NCI-H2196 (cell line): ENCODE measurements around the gene SLC5A10.
A peak's percentile ranks its signal among the peaks of the same experiment; 100 is the strongest.

Experiments
- DNase-seq: peaks from one replicate; lab custom pipeline; 2025; ENCODE audit not compliant: unreplicated experiment; lab: John Stamatoyannopoulos, UW

The SLC5A10 gene

GRCh38 chr17:19000531-19001325, 48.8 kb downstream of the SLC5A10 start:
- no peak for DNase-seq

DNA sequence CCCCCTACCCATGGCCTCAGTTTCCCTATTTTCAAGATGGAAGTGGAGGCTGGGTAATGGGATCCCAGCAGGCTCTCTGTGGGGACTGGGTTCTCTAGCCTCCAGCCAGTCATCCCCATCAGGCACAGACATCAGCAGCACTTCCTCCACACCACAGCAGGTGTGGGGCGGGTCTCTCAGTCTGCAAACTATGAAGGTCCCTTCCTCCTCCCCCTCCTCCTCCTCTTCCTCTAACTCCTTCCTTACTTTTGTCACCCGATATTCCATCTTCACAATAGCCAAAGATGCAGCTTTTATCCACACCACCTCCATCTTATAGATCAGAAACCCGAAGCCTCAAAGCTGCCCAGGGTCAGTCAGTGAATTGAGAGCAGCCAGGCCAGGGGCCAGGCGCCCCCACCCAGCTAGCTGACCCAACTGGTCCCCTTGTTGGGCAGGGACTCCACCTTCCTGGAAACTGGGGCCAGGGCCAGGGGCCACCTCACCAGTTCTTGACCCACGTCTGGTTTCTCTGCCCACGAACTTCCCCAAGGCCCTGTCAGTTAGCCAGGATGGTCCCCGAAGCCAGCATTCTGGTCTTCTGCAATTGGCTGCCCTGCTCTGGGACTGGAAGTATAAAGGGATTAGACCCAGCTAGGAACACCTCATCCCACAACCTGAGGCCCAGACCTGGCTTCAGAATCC, 50.1 kb downstream of the SLC5A10 start:
- DNase-seq: no peak

DNA sequence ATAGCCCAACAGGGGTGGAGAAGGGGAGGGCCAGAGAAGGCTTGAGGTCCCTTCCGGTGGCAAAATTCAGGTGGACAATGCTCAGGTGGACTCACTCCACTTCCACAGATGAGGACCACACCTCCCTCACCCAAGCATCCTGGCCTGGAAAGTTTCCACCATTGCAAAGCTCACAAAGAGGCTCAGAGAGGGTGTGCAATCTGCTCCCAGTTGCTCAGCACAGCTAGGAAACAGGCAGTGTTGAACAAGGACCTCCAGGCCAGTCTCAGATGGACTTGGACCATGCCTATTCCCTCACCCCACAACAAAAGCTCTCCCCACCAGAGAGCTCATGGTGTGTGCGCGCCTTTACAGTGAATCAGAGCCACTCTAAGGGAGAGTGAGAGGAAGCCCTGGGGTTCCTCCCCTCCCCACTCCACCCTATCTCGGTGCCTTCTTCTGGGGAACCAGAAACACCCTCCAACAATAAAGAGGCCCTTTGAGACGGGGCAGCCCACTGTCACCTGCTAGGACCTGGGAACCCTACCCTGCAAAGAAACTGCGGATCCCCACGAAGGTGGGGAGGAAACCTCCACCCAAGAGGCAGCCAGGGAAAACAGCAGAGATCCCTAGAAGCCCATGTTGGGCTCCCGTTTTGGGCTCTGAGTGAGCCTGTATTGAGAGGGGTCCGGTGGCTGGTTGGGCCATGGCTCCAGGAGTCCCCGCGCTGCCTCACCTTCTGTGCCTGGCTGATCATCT, 51.0 kb downstream of the SLC5A10 start:
- DNase-seq: no peak

GRCh38 chr17:19003543-19004420, 51.8 kb downstream of the SLC5A10 start:
- no peak for DNase-seq

- DNase-seq: peak; percentile 52
Measured at GRCh38 chr17:19004421-19005136, 52.6 kb downstream of the SLC5A10 start, which contains the start of gene FAM83G. TSS of gene FAM83G (minus strand) at chr17:19004764. CDS start at chr17:19004041, 723 bp downstream.

DNA sequence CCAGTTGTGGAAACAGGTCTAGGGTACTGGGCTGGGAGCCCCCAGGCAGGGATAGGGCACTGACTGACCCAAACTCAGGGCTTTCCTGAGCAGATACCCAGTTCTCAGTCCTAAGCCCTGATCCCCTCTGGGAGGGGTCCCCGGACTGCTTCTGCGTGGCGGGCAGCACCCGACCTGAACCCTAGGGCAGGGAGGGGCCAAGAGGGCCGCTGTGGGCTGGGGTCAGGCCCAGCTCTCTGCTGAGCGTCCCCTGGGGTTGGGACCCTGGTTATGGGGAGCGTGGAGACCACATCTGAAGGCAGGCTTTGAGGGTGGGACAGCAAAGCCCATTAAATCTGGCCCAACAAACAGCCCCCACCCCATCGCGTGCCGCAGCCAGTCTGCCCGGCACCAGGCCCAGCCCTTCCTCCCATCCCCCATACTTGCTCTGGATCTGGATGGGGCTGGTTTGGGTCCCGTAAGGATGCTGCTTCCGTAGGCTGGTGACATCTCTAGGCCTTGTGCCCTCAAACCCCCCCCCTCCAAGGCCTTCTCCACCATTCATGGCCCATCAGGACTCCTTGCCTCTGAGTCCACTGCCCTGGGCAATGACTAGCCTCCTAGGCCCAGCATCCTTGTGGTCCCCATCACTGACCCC, 53.3 kb downstream of the SLC5A10 start:
- no peak for DNase-seq

DNA sequence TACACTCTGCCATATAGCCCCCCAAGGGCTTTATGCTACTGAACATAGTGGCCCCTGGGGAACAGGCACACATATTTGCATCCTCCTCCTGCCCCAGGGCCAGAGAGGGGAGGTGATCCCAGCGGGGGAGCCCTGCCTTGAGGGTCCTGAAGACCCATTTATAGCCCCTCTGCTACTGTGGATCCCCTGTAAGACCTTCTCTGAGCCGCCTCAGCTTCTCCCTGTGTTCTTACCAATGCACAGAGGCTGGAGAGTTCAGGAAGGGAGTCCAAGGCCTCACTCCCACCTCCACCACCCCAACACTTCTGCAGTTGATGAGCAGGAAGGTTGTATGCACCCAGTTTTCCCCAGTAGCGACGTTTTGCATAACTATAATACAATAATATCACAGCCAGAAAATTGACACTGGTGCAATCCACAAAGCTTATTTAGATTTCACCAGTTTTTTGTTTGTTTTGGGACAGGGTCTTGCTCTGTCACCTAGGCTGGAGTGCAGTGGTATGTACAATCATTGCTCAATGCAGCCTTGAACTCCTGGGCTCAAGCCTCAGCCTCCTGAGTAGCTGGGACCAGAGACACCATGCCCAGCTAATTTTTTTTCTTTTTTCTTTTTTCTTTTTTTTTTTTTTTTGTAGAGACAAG, 53.9 kb downstream of the SLC5A10 start:
- no peak for DNase-seq

- no peak for DNase-seq
Measured at GRCh38 chr17:19006698-19007097, 54.7 kb downstream of the SLC5A10 start.

GRCh38 chr17:19009970-19010369, 58.0 kb downstream of the SLC5A10 start:
- no peak for DNase-seq

DNA sequence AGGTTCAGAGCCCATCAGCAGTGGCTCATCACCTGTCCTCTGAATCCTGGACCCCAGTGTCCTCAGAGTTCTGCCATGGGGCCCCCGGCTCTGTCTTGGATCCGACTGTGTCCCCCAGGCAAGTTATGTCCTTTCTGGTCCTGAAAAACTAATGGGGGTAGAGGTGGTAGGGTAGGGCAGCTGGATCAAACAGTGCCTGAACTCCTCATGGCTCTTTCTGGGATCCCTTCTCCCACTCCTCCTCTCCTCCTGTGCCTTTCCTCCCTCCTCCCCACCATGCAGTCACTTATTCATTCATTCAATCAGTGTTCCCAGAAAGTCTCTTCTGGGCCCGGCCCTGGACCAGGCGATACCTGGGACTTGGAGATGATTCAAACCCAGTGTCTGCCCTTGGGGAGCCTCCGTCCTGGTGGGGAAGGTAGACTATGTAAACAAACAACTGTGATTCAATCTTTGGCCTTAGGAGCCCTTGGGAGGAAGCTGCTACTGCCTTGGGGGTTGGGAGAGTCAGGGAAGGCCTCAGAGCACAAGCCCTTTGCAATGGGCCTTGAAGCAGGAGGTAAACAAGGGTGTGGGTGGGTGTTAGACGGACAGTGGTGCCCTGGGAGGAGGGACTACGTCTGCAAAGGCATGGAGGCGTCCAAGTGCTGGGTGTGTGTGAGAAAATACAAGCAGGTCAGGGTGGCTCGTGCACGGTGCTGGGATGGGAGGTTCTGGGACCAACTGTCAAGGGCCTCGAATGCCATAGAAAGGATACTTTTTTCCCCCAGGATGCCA, 59.0 kb downstream of the SLC5A10 start:
- no peak for DNase-seq

GRCh38 chr17:19011581-19011980, 59.6 kb downstream of the SLC5A10 start:
- no peak for DNase-seq

DNA sequence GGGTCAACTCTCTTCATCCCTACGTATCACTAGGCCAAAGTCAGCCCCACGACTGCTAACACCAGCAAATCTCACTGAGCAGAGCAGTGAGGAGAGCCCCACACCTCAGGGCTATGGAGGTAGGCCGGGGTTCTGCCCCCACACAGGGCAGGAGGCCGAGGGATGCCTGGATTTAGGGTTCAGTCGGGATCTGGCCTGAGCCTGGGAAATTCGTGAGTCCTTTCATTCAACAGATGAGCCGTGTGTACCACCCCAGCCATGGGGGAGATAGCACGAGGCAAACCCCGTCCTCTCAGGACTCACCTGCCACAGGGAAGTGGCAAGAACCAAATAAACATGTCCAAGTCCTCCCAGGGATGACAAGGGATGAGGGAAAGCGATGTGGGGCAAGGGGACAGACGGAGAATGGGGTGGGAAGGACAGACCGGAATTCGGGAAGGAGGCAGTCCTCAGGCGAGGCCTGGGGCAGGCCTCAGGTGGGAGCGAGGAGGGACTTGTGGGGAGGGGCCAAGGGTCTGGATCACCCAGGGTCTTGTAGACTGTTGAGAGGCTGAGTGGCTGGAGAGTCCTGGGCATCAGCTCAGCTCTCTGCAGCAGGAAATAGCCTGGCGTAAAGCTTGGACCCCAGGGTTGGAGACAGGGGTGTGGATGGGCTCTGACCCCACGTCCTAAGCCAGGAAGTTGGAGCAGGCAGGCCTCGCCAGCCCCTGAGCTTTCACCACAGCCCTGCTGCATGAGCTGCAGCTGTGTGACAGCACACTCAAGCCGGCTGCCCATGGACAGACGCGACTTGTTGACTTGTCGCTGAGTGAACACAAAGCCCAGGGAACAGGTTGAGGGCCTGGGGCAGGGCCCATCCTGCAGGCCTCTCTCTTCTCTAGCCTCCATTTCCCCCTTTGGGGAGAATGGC, 60.5 kb downstream of the SLC5A10 start:
- DNase-seq: no peak

- DNase-seq: no peak
Measured at GRCh38 chr17:19013226-19013625, 61.3 kb downstream of the SLC5A10 start.

- no peak for DNase-seq
Measured at GRCh38 chr17:19013806-19014627, 62.1 kb downstream of the SLC5A10 start.

DNA sequence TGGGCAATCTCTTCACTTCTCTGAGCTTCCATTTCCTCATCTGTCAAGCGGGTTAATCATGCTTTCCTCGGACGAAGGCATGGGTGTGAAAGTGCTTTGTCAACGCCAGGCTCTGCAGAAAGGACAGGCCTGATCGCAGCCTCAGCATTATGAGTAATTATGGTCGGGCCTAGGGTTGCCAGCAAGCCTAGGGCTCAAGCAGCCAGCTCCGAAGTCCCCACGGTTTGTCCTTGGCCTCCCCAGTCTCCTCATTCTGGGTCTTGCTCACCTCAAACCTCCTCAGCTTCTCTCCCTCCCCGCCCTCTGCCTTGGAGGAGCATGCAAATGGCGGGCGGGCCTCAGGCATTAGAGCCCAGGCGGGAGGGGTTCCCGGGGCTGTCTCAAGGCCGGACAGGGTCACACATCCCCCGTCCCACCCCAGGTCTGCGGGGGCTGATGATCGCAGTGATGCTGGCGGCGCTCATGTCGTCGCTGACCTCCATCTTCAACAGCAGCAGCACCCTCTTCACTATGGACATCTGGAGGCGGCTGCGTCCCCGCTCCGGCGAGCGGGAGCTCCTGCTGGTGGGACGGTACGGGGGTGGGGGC, 62.8 kb downstream of the SLC5A10 start:
- DNase-seq: no peak

GRCh38 chr17:19015428-19015827, 63.5 kb downstream of the SLC5A10 start:
- DNase-seq: no peak
